Tibial nerve (tissue), 4 donors: ENCODE results near the gene RUNX3.

Source experiments
- EP300 ChIP-seq, 2 donors: sonication (generic); formaldehyde crosslinking; IDR thresholded peaks; one replicate each; pipeline ENCODE4 v1.6.1; 2017; ENCODE audit warnings: antibody characterized with exemption in 2 of 2, mild to moderate bottlenecking in 1 of 2
- POLR2A ChIP-seq, 2 donors: fragments of 450-650 bp; IDR thresholded peaks; one replicate each; pipeline ENCODE4 v1.6.1; 2017; ENCODE audit warnings: antibody characterized with exemption in 2 of 2, mild to moderate bottlenecking in 2 of 2, moderate library complexity in 2 of 2
- TF ChIP-seq, protein P1 (sequence below), 5 experiments: fragments of 200-600 bp in 3 of 5; fragments of 450-650 bp in 2 of 5; sonication (generic) in 3 of 5; IDR thresholded peaks; one replicate each; pipeline ENCODE4 v1.5.1; 2016 to 2019; ENCODE audit warnings: antibody characterized with exemption in 5 of 5, mild to moderate bottlenecking in 3 of 5, moderate library complexity in 2 of 5

DNA sequence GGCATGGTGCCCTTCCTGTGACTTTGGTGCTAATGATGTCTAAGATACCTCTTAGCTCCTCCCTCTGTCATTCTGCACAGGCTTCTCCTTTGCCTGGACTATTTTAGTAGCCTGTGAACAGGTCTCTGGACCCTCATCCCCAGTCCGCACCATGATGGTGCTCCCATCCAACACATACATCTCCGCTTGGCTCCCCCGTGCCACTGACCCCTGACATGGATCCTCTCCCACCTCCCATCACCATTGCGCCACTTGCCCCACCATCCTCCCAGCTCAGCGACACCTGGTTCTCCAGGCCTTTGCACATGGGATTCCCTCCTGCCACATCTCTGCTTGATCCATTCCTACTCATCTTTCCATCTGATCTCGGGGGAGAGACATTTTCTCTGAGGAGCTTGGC, 33.9 kb downstream of the RUNX3 start:
- TF ChIP-seq, protein P1, sequence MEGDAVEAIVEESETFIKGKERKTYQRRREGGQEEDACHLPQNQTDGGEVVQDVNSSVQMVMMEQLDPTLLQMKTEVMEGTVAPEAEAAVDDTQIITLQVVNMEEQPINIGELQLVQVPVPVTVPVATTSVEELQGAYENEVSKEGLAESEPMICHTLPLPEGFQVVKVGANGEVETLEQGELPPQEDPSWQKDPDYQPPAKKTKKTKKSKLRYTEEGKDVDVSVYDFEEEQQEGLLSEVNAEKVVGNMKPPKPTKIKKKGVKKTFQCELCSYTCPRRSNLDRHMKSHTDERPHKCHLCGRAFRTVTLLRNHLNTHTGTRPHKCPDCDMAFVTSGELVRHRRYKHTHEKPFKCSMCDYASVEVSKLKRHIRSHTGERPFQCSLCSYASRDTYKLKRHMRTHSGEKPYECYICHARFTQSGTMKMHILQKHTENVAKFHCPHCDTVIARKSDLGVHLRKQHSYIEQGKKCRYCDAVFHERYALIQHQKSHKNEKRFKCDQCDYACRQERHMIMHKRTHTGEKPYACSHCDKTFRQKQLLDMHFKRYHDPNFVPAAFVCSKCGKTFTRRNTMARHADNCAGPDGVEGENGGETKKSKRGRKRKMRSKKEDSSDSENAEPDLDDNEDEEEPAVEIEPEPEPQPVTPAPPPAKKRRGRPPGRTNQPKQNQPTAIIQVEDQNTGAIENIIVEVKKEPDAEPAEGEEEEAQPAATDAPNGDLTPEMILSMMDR (IDR thresholded peaks at IDR 0.05) = no peak
- no peak for TF ChIP-seq POLR2A (IDR thresholded peaks at IDR 0.05)
- TF ChIP-seq EP300 (IDR thresholded peaks at IDR 0.05) = no peak
